Stimulated activated CD8-positive, alpha-beta memory T cell treated with anti-CD3 and anti-CD28 coated beads, Interleukin-2, amount 100 ng/mL, for 1 hour (primary cell): ENCODE results near the gene SLC23A3.
"Not testable (repeated sequence)": the region's sequence is repeated elsewhere in the genome, so short reads cannot be mapped to it uniquely, and the experiment has no call there.

Source experiments
- DNase-seq, 2 donors: peaks; one replicate each; pipeline ENCODE4 v3.0.0-alpha.2; 2020; ENCODE audit warnings: low read depth in 2 of 2

Gene SLC23A3

GRCh38 chr2:219204425-219205164 is 34.8 kb upstream of the SLC23A3 start:
- DNase-seq, result no peak

- DNase-seq, result not testable (repeated sequence)
Observed at GRCh38 chr2:219201331-219201730, 31.5 kb upstream of the SLC23A3 start.

- DNase-seq, result not testable (repeated sequence)
Observed at GRCh38 chr2:219200502-219201326, 30.9 kb upstream of the SLC23A3 start.

- DNase-seq, result no peak
Observed at GRCh38 chr2:219199470-219200211, 29.8 kb upstream of the SLC23A3 start.

GRCh38 chr2:219198974-219199373 is 29.1 kb upstream of the SLC23A3 start:
- DNase-seq, result no peak

GRCh38 chr2:219197388-219197787 is 27.6 kb upstream of the SLC23A3 start:
- no peak for DNase-seq

- no peak for DNase-seq
Observed at GRCh38 chr2:219186754-219187456, 17.1 kb upstream of the SLC23A3 start.

GRCh38 chr2:219184121-219184520 is 14.3 kb upstream of the SLC23A3 start:
- no peak for DNase-seq

GRCh38 chr2:219183151-219183772 is 13.4 kb upstream of the SLC23A3 start:
- DNase-seq, result no peak

GRCh38 chr2:219182331-219183150 is 12.7 kb upstream of the SLC23A3 start:
- no peak for DNase-seq

- no peak for DNase-seq
Observed at GRCh38 chr2:219181531-219181930, 11.7 kb upstream of the SLC23A3 start.

GRCh38 chr2:219180961-219181360 is 11.1 kb upstream of the SLC23A3 start:
- DNase-seq, result no peak

- DNase-seq, result no peak
Observed at GRCh38 chr2:219179601-219180465, 10.0 kb upstream of the SLC23A3 start.

GRCh38 chr2:219178377-219179175 is 8.7 kb upstream of the SLC23A3 start:
- peak in 1 of 2 donors; percentile 20 for DNase-seq

GRCh38 chr2:219177552-219178376 is 7.9 kb upstream of the SLC23A3 start, which contains the start of gene RETREG2:
Gene RETREG2, plus strand, starts transcription at chr2:219178275. Its CDS starts 78 bp downstream, at chr2:219178353.
- peak; percentile 59 to 68 for DNase-seq

- peak; percentile 61 to 78 for DNase-seq
Observed at GRCh38 chr2:219176818-219177551, 7.2 kb upstream of the SLC23A3 start, which contains the start of gene CNPPD1. Gene CNPPD1, minus strand, starts transcription at chr2:219176925. Its CDS starts 97 bp downstream, at chr2:219176828.
